Stimulated activated memory B cell treated with anti-CD40 and anti-IgM and Interleukin-4, amounts not matched to agents 10 μg/mL and 1 μg/mL and 100 μg/mL, for 72 hours (primary cell): Measurements from ENCODE around the gene DCHS1.
A peak's percentile ranks its signal among the peaks of the same experiment; 100 is the strongest.

Source experiments
- ATAC-seq: fragments of 150-1000 bp; cut with Tn5 transposase; 2 replicates; pipeline ENCODE4 v1.10.0; 2021
- H3K27ac Mint-ChIP-seq: one replicate; pipeline ENCODE4 v1.8.0; 2022; ENCODE audit warnings: mild to moderate bottlenecking, mixed read lengths
- H3K27me3 Mint-ChIP-seq: one replicate; pipeline ENCODE4 v1.8.0; 2022; ENCODE audit warnings: mixed read lengths
- H3K36me3 Mint-ChIP-seq: one replicate; pipeline ENCODE4 v1.8.0; 2022; ENCODE audit warnings: mixed read lengths
- H3K4me1 Mint-ChIP-seq: one replicate; pipeline ENCODE4 v1.8.0; 2022; ENCODE audit warnings: mixed read lengths
- H3K4me3 Mint-ChIP-seq: one replicate; pipeline ENCODE4 v1.8.0; 2022; ENCODE audit warnings: mild to moderate bottlenecking, moderate library complexity, mixed read lengths
- H3K9me3 Mint-ChIP-seq: one replicate; pipeline ENCODE4 v1.8.0; 2022; ENCODE audit warnings: mixed read lengths

Gene DCHS1

DNA sequence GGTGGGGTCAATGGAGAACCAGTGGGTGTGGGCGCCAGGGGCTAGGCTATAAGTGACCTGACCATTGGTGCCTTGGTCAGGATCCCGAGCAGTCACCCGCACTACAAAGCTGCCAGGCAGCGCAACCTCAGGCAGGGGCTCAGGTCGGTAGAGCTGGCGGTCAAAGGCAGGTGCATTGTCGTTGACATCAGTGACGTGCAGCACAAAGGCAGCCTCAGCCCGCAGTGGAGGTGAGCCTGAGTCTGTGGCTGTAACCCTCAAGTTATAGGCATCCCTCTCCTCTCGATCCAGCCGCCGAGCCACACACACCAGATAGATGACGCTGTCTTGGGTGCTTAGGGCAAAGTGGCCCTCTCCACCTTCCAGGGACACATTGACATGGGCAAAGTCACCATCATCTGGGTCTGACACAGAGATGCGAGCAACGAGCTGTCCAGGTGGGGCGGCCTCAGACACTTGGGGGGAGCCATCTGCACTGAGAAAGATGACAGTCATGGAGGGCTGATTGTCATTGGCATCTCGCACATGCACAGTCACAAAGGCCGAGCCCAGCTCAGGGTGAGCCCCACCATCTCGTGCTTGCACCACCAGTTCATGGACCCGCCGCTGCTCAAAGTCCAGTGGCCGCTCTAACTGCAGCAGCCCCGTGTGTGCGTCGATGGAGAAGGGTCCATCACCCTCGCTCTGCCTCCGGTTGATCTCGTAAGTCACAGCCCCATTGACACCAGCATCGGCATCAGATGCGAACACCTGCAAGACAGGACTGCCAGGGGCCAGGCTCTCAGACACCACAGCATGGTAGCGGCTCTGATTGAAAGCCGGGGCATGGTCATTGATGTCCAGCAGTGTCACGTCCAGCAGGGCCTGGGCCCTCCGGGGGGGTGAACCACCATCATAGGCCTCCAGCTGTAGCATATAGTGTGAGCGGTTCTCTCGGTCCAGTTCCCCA lies 15.3 kb downstream of the DCHS1 start:
- no peak for ATAC-seq
- Mint-ChIP-seq H3K4me3 (no peak overlapping the region), H3K27me3 (no peaks in the 10 kb centered on the region), H3K27ac (no peak overlapping the region), H3K36me3 (no peaks in the 10 kb centered on the region), H3K4me1 (peaks cover 6% of the 10 kb centered on the region), H3K9me3 (no peaks in the 10 kb centered on the region)

DNA sequence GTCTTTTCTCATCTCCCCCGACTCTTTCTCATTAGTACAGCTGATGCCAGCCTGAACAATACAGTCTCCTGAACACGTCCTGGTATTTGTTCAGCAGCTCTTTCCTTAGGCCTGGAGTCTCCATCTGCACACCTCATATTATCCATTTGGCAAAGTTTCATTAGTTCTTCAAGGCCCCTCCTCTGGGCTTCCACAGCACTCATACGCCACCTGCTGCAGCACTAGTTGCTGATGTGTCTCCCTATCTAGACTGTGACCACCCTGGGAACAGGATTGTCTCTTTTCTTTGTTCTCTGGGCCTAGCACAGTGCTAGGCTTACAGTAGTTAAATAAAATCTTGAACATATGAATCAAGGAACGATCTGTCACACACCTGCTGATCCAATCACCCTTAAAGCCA lies 17.2 kb downstream of the DCHS1 start:
- no peak overlapping the region for H3K27ac Mint-ChIP-seq
- ATAC-seq: no peak
- H3K36me3 Mint-ChIP-seq: no peaks in the 10 kb centered on the region
- no peaks in the 10 kb centered on the region for H3K27me3 Mint-ChIP-seq
- peaks cover 6% of the 10 kb centered on the region for H3K4me1 Mint-ChIP-seq
- no peak overlapping the region for H3K4me3 Mint-ChIP-seq
- no peaks in the 10 kb centered on the region for H3K9me3 Mint-ChIP-seq

DNA sequence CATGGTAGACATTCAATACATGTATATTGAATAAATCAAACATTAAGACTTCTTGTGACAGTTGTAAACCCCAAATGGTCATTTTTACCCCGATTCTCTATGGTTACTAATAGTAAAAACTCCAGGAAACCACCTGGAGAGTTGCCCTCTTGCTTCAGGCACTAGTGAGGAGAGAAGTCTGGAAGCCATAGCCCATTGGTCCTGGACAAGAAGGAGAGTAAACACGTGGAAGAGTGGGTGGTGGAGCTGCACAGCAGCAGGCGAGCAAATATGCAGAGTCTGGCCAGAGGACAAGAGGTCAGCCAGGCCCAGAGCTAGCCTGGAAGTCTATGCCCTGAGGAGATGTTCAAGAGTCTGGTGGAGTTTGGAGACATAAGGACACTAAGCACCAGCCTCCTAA lies 17.7 kb downstream of the DCHS1 start:
- no peak for ATAC-seq
- H3K36me3 Mint-ChIP-seq: no peaks in the 10 kb centered on the region
- H3K9me3 Mint-ChIP-seq: no peaks in the 10 kb centered on the region
- no peaks in the 10 kb centered on the region for H3K27me3 Mint-ChIP-seq
- peaks cover 6% of the 10 kb centered on the region for H3K4me1 Mint-ChIP-seq
- no peak overlapping the region for H3K27ac Mint-ChIP-seq
- no peak overlapping the region for H3K4me3 Mint-ChIP-seq

DNA sequence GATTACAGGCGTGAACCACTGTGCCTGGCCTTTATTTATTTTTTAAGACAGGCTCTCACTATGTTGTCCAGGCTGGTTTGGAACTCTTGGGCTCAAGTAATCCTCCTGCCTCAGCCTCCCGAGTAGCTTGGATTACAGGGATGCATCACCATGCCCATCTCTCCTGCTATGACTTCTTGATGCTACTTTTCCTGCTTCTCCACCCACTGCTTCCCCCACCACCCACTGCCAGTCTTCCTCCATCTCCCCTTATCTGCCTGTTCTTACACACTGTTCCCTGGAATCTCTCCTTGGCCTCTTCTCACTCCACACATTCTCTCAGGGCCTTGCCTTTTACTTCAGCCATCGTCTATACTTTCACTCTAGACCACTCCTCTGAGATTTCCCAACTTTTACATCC lies 19.1 kb downstream of the DCHS1 start:
- Mint-ChIP-seq H3K27me3 (no peaks in the 10 kb centered on the region), H3K9me3 (no peaks in the 10 kb centered on the region), H3K4me1 (peaks cover 6% of the 10 kb centered on the region), H3K36me3 (no peaks in the 10 kb centered on the region), H3K27ac (no peak overlapping the region), H3K4me3 (no peak overlapping the region)
- ATAC-seq: no peak

DNA sequence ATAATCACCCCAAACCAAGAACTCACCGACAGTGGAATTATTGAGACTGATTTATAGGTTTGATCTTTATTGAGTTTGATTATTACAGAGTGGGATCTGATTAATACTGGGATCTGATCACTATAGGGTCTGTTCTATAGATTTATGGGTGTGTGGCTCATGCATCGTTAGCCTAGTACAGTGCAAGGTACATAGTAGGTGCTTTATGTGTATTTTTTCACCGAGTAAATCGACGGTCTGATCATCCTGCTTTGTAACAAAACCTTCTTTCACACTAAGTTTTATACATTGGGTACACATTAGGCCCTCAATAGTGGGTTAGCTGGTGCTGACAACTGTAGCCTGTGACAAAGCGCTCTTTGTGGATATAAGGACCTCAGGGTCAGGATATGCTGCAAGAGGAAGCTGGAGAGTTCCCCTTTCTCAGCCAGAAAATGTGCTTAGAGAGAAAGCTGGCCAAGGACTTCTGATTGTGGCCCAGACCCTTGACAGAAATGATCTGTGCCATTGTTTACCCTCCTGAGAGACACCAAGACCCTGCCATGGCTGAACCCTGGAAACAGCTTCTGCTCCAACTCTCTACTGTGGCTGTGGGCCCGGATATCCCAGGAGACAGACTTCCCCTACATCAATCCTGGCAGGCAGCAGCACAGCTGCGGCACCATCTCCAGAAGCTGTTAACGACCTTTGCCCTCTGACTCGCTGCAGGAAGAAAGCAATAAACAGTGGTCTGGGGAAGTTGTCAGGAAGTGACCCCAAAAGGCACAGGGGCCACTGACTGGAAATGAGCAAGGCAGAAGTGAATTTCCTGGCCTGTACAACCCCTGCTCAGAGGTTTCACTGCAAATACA lies 20.3 kb downstream of the DCHS1 start:
- no peaks in the 10 kb centered on the region for H3K9me3 Mint-ChIP-seq
- no peak overlapping the region for H3K27ac Mint-ChIP-seq
- H3K4me1 Mint-ChIP-seq: peaks cover 6% of the 10 kb centered on the region
- H3K36me3 Mint-ChIP-seq: no peaks in the 10 kb centered on the region
- H3K27me3 Mint-ChIP-seq: no peaks in the 10 kb centered on the region
- ATAC-seq: no peak
- no peak overlapping the region for H3K4me3 Mint-ChIP-seq

DNA sequence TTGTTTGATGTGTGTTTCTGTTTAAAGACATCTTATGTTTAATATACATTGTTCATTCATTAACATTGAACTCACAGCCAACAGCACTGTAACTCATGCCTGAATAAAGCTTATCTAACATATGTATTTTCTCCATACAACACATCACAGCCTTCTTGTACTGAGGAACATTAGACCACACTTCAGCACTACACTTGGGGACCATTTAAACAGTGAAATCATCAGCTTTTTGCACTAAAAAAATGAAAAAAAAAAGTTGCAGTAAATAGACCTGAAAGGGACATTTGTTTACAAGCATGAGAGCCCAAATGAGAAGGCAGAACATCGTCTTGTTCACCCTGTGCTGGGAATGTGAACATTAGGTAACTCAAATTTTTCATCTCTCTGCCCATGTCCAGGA lies 21.1 kb downstream of the DCHS1 start:
- Mint-ChIP-seq H3K27me3 (no peaks in the 10 kb centered on the region), H3K27ac (no peak overlapping the region), H3K36me3 (no peaks in the 10 kb centered on the region), H3K4me1 (peaks cover 4% of the 10 kb centered on the region), H3K9me3 (no peaks in the 10 kb centered on the region), H3K4me3 (no peak overlapping the region)
- ATAC-seq: no peak

DNA sequence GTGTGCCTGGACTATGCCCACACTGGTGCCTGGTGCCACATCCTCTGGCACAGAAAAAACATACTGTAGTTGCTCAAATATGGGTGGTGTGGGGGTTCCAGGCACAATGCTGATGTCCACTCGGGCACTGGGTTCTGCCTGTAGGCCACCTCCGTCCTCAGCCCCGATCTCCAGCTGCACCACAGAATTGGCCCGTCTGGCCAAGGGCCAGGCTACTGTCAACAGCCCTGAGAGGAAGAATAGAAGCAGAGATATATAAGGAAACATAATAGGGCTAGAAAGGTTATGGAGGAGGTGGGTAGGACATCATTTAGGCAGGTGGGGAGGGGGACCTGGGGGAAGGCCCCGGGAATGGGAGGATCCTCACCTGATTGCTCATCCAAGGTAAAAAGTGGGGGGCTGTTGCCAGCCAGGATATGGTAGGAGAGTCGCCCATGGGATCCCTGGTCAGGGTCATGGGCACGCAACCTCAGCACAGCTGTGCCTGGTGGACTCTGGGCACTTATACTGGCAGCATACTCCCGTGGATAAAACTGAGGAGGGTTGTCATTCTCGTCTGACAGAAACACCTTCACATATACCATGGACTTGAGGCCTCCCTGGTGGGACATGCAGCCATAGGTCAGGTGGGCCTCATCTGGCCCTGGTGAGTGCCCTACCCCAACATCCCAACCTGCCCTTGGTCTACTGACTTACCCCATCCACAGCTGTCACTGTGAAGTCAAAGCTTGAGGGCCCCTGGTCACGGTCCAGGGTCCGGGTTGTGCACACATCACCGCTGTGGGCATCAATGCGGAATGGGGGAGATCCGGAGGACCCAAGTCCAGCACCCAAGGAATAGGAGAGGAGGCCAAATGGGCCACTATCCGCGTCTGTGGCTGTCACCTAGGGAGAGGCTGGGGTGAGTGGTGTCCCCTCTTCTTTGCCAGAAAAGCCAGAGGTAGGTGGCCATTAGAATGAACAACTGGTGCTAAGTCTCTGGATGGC lies 21.9 kb downstream of the DCHS1 start:
- no peaks in the 10 kb centered on the region for H3K27me3 Mint-ChIP-seq
- H3K36me3 Mint-ChIP-seq: no peaks in the 10 kb centered on the region
- H3K4me3 Mint-ChIP-seq: no peak overlapping the region
- H3K4me1 Mint-ChIP-seq: no peaks in the 10 kb centered on the region
- H3K9me3 Mint-ChIP-seq: no peaks in the 10 kb centered on the region
- H3K27ac Mint-ChIP-seq: no peak overlapping the region
- ATAC-seq: no peak

DNA sequence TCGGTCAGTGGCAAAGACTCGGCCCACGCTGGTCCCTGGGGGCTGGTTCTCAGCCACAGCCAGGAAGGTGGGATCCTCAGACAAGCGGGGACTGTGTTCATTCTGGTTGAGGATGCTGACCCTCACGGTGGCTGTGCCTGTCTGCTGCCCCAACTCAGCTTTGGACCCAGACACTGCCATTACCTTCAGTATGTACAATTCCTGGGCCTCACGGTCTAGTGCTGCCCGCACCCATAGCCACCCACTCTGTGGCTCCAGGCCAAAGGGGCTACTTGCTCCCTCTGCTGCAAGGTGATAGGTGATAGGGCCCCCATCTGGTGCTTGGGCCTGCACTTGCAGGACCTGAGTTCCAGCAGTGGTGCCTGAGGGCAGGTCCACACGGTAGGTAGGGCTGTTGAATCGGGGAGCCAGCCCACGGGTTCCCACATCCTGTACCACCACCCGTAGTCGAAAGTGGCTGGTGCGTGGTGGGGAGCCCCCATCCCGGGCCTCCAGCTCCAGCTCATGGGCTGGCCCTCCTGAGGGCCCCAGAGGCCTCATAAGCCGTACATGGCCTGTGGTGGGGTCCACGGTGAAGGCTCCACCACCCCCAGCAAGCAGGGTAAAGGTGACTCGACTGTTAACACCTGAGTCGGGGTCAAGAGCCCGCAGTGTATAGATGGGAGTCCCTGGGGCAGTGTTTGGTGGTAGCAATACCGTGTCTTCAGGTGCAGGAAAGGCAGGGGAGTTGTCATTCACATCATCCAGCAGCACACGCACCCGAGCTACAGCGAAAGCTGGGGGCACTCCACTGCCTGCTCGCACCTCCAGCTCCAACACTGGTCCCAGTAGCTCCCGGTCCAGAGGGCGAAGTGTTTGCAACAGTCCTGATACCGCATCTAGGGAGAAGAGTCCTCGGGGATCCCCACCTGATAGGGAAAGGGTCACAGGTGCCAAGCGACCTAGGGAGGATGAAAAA lies 23.2 kb downstream of the DCHS1 start:
- H3K27ac Mint-ChIP-seq: no peak overlapping the region
- H3K4me1 Mint-ChIP-seq: peaks cover 12% of the 10 kb centered on the region
- no peaks in the 10 kb centered on the region for H3K9me3 Mint-ChIP-seq
- no peaks in the 10 kb centered on the region for H3K36me3 Mint-ChIP-seq
- H3K27me3 Mint-ChIP-seq: no peaks in the 10 kb centered on the region
- no peak overlapping the region for H3K4me3 Mint-ChIP-seq
- no peak for ATAC-seq

DNA sequence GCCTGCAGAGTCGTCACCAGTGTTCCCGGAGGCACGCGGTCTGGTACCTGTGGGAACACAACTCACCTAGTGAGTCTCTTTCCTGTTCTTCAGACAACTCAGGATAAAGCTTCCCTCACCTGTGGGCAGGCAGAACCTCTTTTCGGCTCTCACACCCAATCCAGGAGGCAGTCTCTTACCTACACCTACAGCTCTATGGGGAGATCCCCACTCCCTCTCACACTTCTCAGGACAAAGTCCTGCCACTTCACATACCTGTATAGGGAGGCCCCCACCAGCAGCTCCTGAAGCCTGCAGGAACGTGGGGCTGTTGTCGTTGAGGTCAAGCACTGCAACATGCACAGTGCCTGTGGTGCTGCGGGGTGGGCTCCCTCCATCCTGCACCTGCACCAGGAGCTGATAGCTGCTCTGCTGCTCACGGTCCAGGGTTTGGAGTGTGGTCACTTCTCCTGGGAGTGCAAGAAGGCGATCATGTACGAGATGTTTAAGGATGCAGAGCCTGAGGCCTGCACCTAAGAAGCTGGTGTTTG lies 24.2 kb downstream of the DCHS1 start:
- H3K4me1 Mint-ChIP-seq: peaks cover 21% of the 10 kb centered on the region
- H3K27me3 Mint-ChIP-seq: no peaks in the 10 kb centered on the region
- H3K36me3 Mint-ChIP-seq: no peaks in the 10 kb centered on the region
- H3K27ac Mint-ChIP-seq: no peak overlapping the region
- H3K9me3 Mint-ChIP-seq: no peaks in the 10 kb centered on the region
- no peak for ATAC-seq
- H3K4me3 Mint-ChIP-seq: no peak overlapping the region

DNA sequence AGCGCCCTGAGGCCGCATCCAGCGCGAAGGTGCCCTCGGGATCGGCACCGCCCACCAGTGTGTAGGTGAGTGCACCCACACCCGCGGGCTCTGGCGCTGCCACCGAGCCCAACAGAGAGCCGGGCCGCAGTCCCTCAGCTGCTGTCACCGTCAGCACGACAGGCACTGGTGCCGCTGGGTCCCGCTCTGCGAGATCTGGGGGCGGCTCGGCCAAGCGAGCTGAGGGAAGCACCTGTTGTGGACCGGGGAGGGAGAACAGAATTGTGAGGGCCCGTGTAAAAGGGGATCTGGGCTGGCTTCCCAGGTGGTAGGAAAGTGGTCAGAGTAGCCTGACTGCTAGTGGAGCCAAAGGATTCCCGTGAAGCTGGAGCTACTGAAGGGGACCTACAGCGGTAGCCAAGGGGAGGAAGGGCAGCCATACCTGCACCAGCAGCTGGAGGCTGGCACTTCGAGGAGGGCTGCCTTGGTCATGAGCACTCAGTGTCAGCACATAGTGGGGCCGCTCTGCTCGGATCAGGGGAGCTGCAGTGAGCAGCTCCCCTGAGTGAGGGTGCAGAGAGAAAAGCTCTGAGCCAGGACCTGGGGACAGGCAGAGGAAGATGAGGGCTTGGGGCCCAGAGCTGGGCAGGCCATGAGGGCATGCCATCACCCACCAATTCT lies 24.8 kb downstream of the DCHS1 start:
- ATAC-seq: no peak
- H3K27me3 Mint-ChIP-seq: no peaks in the 10 kb centered on the region
- H3K4me1 Mint-ChIP-seq: peaks cover 25% of the 10 kb centered on the region
- H3K27ac Mint-ChIP-seq: no peak overlapping the region
- no peaks in the 10 kb centered on the region for H3K36me3 Mint-ChIP-seq
- H3K4me3 Mint-ChIP-seq: no peak overlapping the region
- no peaks in the 10 kb centered on the region for H3K9me3 Mint-ChIP-seq

DNA sequence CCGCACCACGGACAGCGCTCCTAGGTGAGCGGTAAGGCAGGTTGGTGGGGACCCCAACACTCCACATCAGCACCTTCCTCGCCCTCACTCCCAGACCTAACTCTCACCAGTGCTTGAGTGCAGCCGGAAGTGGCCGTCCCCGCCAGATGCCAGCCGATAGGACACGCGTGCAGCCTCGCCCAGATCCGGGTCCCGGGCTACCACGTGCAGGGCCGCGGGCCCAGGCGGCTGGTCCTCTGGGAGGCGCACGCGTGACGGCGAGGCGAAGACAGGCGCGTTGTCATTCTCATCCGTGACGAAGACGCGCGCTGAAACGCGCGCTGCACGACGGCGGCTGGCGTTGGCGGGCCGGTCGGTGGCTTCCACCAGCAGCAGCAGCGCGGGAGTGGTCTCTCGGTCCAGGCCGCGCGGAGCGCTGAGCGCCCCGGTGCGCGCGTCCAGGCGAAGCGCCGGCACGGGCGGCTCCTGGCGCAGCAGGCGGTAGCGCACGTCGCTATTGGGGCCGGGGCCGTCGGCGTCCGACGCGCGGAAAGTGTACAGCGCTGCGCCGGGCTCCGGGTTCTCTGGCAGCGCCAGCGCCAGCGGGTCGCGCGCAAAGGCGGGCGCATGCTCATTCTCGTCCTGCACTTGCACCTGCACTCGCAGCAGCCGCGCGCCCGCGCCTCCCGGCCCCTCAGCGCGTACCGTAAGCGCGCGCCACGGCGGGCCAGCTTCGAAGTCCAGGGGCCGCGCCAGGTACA lies 25.5 kb downstream of the DCHS1 start:
- Mint-ChIP-seq H3K36me3 (no peaks in the 10 kb centered on the region), H3K9me3 (no peaks in the 10 kb centered on the region), H3K4me3 (no peak overlapping the region), H3K27me3 (no peaks in the 10 kb centered on the region), H3K4me1 (peaks cover 25% of the 10 kb centered on the region), H3K27ac (no peak overlapping the region)
- ATAC-seq: peak; percentile 20

DNA sequence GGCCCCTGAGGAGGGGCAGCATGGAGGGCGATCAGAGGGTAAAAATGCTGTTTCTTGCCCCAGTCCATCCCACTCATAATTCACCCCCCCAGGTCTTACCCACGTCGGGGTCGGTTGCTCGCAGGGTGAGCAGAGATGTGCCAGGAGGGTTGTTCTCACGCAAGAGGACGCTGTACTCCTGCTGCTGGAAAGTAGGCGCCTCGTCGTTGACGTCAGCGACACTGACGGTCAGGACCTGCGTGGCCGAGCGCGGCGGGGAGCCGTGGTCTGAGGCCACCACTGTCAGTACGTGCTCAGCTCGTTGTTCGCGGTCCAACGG lies 26.1 kb downstream of the DCHS1 start:
- Mint-ChIP-seq H3K4me3 (no peak overlapping the region), H3K4me1 (peaks cover 25% of the 10 kb centered on the region), H3K36me3 (no peaks in the 10 kb centered on the region), H3K27ac (no peak overlapping the region), H3K9me3 (no peaks in the 10 kb centered on the region), H3K27me3 (no peaks in the 10 kb centered on the region)
- ATAC-seq: no peak

DNA sequence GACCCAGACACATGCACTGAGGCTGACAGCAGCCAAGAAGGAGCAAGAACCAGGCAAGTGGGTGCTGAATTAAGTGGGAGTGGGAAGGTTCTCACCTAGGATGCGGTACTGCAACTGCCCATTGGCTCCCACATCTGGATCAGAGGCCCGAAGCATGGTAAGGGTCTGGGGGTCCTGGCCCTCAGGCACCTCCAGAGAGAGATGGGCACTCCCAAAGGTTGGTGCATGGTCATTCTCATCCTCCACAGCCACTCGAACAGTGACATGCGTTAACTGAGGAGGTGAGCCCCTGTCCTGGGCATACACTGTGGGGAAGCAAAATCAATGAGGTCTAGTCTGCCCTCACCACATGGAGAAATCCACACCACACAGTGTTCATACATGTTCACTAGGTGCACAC lies 27.1 kb downstream of the DCHS1 start:
- Mint-ChIP-seq H3K27me3 (no peaks in the 10 kb centered on the region), H3K27ac (no peak overlapping the region), H3K4me3 (no peak overlapping the region), H3K4me1 (peaks cover 25% of the 10 kb centered on the region), H3K9me3 (no peaks in the 10 kb centered on the region), H3K36me3 (no peaks in the 10 kb centered on the region)
- ATAC-seq: no peak
